CD14-positive monocyte (primary cell): ENCODE measurements around the gene APOL3. TPM values are rescaled to one million over a fixed set of nuclear protein-coding genes. Genes with fewer than 3 reads are reported as not detected.

Source experiments
- DNase-seq, 3 donors: peaks; one replicate each; pipeline ENCODE4 v3.0.0-alpha.2; 2011 to 2022
- H2AFZ ChIP-seq: 2 replicates; pipeline ENCODE4 v1.6.0; 2012; ENCODE audit warnings: mild to moderate bottlenecking, low read depth, low read length, inconsistent platforms; ENCODE audit not compliant: insufficient read depth, poor library complexity, severe bottlenecking
- H3K27ac ChIP-seq, 2 donors: 1 replicate in 1 of 2; 2 replicates in 1 of 2; pipeline ENCODE4 v1.5.1; 2012 to 2013; ENCODE audit warnings: low read length in 2 of 2, control low read depth in 1 of 2, inconsistent platforms in 1 of 2, low read depth in 1 of 2, mild to moderate bottlenecking in 1 of 2
- H3K27me3 ChIP-seq, 2 donors: one replicate each; pipeline versions ENCODE4 v1.6.0 to v1.6.1; 2011 to 2013; ENCODE audit warnings: low read length in 2 of 2; ENCODE audit not compliant: control insufficient read depth in 2 of 2, insufficient read depth in 2 of 2
- H3K36me3 ChIP-seq, 2 donors: replicated peaks in 1 of 2; 1 replicate in 1 of 2; 2 replicates in 1 of 2; pipeline versions ENCODE4 v1.5.1 to v1.6.1; 2012 to 2013; ENCODE audit warnings: low read length in 2 of 2, control low read depth in 1 of 2, inconsistent platforms in 1 of 2, mild to moderate bottlenecking in 1 of 2; ENCODE audit not compliant: insufficient read depth in 2 of 2, control insufficient read depth in 1 of 2
- H3K4me1 ChIP-seq, 2 donors: 1 replicate in 1 of 2; 2 replicates in 1 of 2; pipeline versions ENCODE4 v1.5.1 to v1.6.1; 2012 to 2013; ENCODE audit warnings: low read length in 2 of 2, control low read depth in 1 of 2, inconsistent platforms in 1 of 2, mild to moderate bottlenecking in 1 of 2, moderate library complexity in 1 of 2; ENCODE audit not compliant: insufficient read depth in 2 of 2, control insufficient read depth in 1 of 2
- H3K4me2 ChIP-seq: replicated peaks from 2 replicates; pipeline ENCODE3; 2012; ENCODE audit warnings: low read length, moderate library complexity, mild to moderate bottlenecking; ENCODE audit not compliant: poor library complexity, severe bottlenecking; ENCODE audit errors: extremely low read depth
- H3K4me3 ChIP-seq, 3 experiments: fragments of 200-600 bp in 1 of 3; sonication (generic) in 1 of 3; replicated peaks in 1 of 3; 1 replicate in 2 of 3; 2 replicates in 1 of 3; pipeline ENCODE4 v1.5.1; 2011 to 2013; ENCODE audit warnings: low read length in 3 of 3, mild to moderate bottlenecking in 3 of 3, control low read depth in 2 of 3, low read depth in 2 of 3, inconsistent platforms in 1 of 3, moderate library complexity in 1 of 3
- H3K79me2 ChIP-seq: 2 replicates; pipeline ENCODE4 v1.6.0; 2012; ENCODE audit warnings: mild to moderate bottlenecking, control low read depth, inconsistent platforms, low read length, moderate library complexity; ENCODE audit not compliant: insufficient read depth
- H3K9ac ChIP-seq: 2 replicates; pipeline ENCODE4 v1.6.0; 2017; ENCODE audit warnings: low read length, mild to moderate bottlenecking; ENCODE audit not compliant: insufficient read depth, poor library complexity, severe bottlenecking
- H3K9me3 ChIP-seq, 2 donors: replicated peaks in 1 of 2; 1 replicate in 1 of 2; 2 replicates in 1 of 2; pipeline versions ENCODE4 v1.5.1 to v1.6.1; 2012 to 2013; ENCODE audit warnings: low read length in 2 of 2, control low read depth in 1 of 2; ENCODE audit not compliant: control insufficient read depth in 1 of 2, insufficient read depth in 1 of 2
- H4K20me1 ChIP-seq: 2 replicates; pipeline ENCODE4 v1.6.0; 2012; ENCODE audit warnings: mild to moderate bottlenecking, low read length, control low read depth, moderate library complexity; ENCODE audit not compliant: insufficient read depth
- H3K27ac Mint-ChIP-seq, 7 donors: one replicate each; pipeline ENCODE4 v1.8.0; 2020; ENCODE audit warnings: mild to moderate bottlenecking in 7 of 7, mixed read lengths in 7 of 7, moderate library complexity in 6 of 7, inconsistent platforms in 2 of 7
- H3K27me3 Mint-ChIP-seq, 3 donors: one replicate each; pipeline ENCODE4 v1.8.0; 2021 to 2022; ENCODE audit warnings: low read depth in 3 of 3, mild to moderate bottlenecking in 3 of 3, mixed read lengths in 3 of 3, moderate library complexity in 3 of 3, inconsistent platforms in 1 of 3
- H3K36me3 Mint-ChIP-seq, 2 donors: one replicate each; pipeline ENCODE4 v1.8.0; 2020; ENCODE audit warnings: mixed read lengths in 2 of 2, inconsistent platforms in 1 of 2, mild to moderate bottlenecking in 1 of 2
- H3K4me1 Mint-ChIP-seq: one replicate; pipeline ENCODE4 v1.8.0; 2020; ENCODE audit warnings: mild to moderate bottlenecking, mixed read lengths
- H3K4me3 Mint-ChIP-seq, 2 donors: one replicate each; pipeline ENCODE4 v1.8.0; 2020; ENCODE audit warnings: mild to moderate bottlenecking in 2 of 2, mixed read lengths in 2 of 2, moderate library complexity in 1 of 2
- H3K9me3 Mint-ChIP-seq, 7 donors: one replicate each; pipeline ENCODE4 v1.8.0; 2020 to 2022; ENCODE audit warnings: mixed read lengths in 7 of 7, mild to moderate bottlenecking in 6 of 7, moderate library complexity in 6 of 7, inconsistent platforms in 2 of 7
- CTCF ChIP-seq: fragments of 200-600 bp; IDR thresholded peaks from one replicate; pipeline ENCODE4 v1.8.0; 2022; ENCODE audit warnings: antibody characterized with exemption, mild to moderate bottlenecking
- WGBS: methylation state at CpG from one replicate; pipeline ENCODE4 v1.1.5; 2013; ENCODE audit warnings: missing lambda C conversion rate; ENCODE audit not compliant: insufficient coverage; 5-methylcytosine and 5-hydroxymethylcytosine counted together
- intact Hi-C, 2 donors: fragments of 100-400 bp; cut with micrococcal nuclease; formaldehyde crosslinking; loops; one replicate each; pipeline versions ENCODE4 v1.15.0 to v1.15.1; 2023
- polyA plus RNA-seq, 3 donors: library from polyadenylated mRNA; depleted of rRNA in 1 of 3; unstranded in 2 of 3; stranded (reverse) in 1 of 3; fragments of 300-500 nt in 2 of 3; fragments of >200 nt in 1 of 3; fragmentation: Illumina TruSeq in 2 of 3; gene quantifications; 1 replicate in 2 of 3; 2 replicates in 1 of 3; pipeline ENCODE4 v1.2.3, GENCODE V29; 2012 to 2021

APOL3 gene
- polyA plus RNA-seq, 3 donors = 39.9 to 97.0 (median 61.3) TPM

- intact Hi-C loops = loop anchor here in 1 of 2 donors (5.0 to 10.0 kb wide), 2 partner anchors 36 to 78 kb away; no protein-coding TSS in a partner anchor
- no peaks in the 10 kb centered on the region for H3K9me3 Mint-ChIP-seq
- Histone ChIP-seq H3K4me2 (peak overlapping the region; percentile 47), H3K79me2 (no peaks in the 10 kb centered on the region), H3K4me3 (peak overlapping the region in 1 of 3 experiments; percentile 21), H3K9ac (no peak overlapping the region), H3K36me3 (no peaks in the 10 kb centered on the region), H3K9me3 (no peaks in the 10 kb centered on the region), H2AFZ (peak overlapping the region; percentile 46), H3K4me1 (peaks cover 20 to 25% of the 10 kb centered on the region in 2 donors), H3K27ac (no peak overlapping the region), H3K27me3 (no peaks in the 10 kb centered on the region), H4K20me1 (no peaks in the 10 kb centered on the region)
- peaks cover 4 to 7% (median 6%) of the 10 kb centered on the region in 3 donors for H3K27me3 Mint-ChIP-seq
- no peaks in the 10 kb centered on the region for H3K36me3 Mint-ChIP-seq
- DNase-seq = no peak
- peak overlapping the region in 1 of 2 donors; percentile 63 for H3K4me3 Mint-ChIP-seq
- WGBS = 40% methylated on average over 4 of the region's 6 CpGs
- H3K4me1 Mint-ChIP-seq = peaks cover 38% of the 10 kb centered on the region
- TF ChIP-seq CTCF = no peak
- peak overlapping the region in 3 of 7 donors; percentile 43 to 78 (median 46) for H3K27ac Mint-ChIP-seq
Observed at GRCh38 chr22:36196254-36197064, 35.9 kb upstream of the APOL3 start.

- Mint-ChIP-seq H3K27me3 (peaks cover 4 to 9% (median 6%) of the 10 kb centered on the region in 3 donors), H3K27ac (no peak overlapping the region), H3K36me3 (no peaks in the 10 kb centered on the region), H3K9me3 (no peaks in the 10 kb centered on the region), H3K4me3 (no peak overlapping the region), H3K4me1 (peaks cover 30% of the 10 kb centered on the region)
- Histone ChIP-seq H3K4me2 (no peak overlapping the region), H4K20me1 (no peaks in the 10 kb centered on the region), H2AFZ (no peak overlapping the region), H3K4me1 (peaks cover 19 to 22% of the 10 kb centered on the region in 2 donors), H3K36me3 (no peaks in the 10 kb centered on the region), H3K27me3 (no peaks in the 10 kb centered on the region), H3K79me2 (no peaks in the 10 kb centered on the region), H3K27ac (no peak overlapping the region), H3K9ac (no peak overlapping the region), H3K4me3 (no peak overlapping the region), H3K9me3 (no peaks in the 10 kb centered on the region)
- DNase-seq = peak; percentile 25 to 54 (median 53)
- peak; percentile 80 for TF ChIP-seq CTCF
- WGBS = 61% methylated on average over 4 of the region's 5 CpGs
- intact Hi-C loops = loop anchor here (5.0 to 10.0 kb wide), 3 partner anchors 37 to 82 kb away; no protein-coding TSS in a partner anchor
Observed at GRCh38 chr22:36194971-36195370, 34.4 kb upstream of the APOL3 start.
